Astrocyte (in vitro differentiated cells and primary cell): ENCODE measurements around the gene IFT27. TPM values are rescaled to one million over a fixed set of nuclear protein-coding genes. Genes with fewer than 3 reads are reported as not detected.

ENCODE experiments used
- DNase-seq: peaks from one replicate; pipeline ENCODE4 v3.0.0-alpha.2; 2010; ENCODE audit warnings: low read depth
- FAIRE-seq: peaks from 2 replicates; lab custom pipeline; 2011; peaks lifted over from hg19 to GRCh38; lab: Jason Lieb, UNC
- H2AFZ ChIP-seq: 2 replicates; pipeline ENCODE4 v1.6.0; 2012; ENCODE audit warnings: low read depth, low read length, inconsistent platforms
- H3K27ac ChIP-seq: 2 replicates; pipeline ENCODE4 v1.5.1; 2011; ENCODE audit warnings: low read depth, low read length, inconsistent platforms
- H3K27me3 ChIP-seq: 2 replicates; pipeline ENCODE4 v1.6.0; 2011; ENCODE audit warnings: low read length, inconsistent platforms; ENCODE audit not compliant: insufficient read depth
- H3K36me3 ChIP-seq: 2 replicates; pipeline ENCODE4 v1.5.1; 2011; ENCODE audit warnings: low read length, inconsistent platforms; ENCODE audit not compliant: insufficient read depth
- H3K4me1 ChIP-seq: 2 replicates; pipeline ENCODE4 v1.5.1; 2011; ENCODE audit warnings: low read length, inconsistent platforms; ENCODE audit not compliant: insufficient read depth
- H3K4me2 ChIP-seq: 2 replicates; pipeline ENCODE4 v1.6.0; 2012; ENCODE audit warnings: low read length, inconsistent platforms
- H3K4me3 ChIP-seq: 2 replicates; pipeline ENCODE4 v1.5.1; 2011; ENCODE audit warnings: low read depth, mild to moderate bottlenecking, low read length, inconsistent platforms; ENCODE audit not compliant: insufficient read depth
- H3K79me2 ChIP-seq: 2 replicates; pipeline ENCODE4 v1.6.0; 2012; ENCODE audit warnings: mild to moderate bottlenecking, low read length, inconsistent platforms; ENCODE audit not compliant: insufficient read depth
- H3K9ac ChIP-seq: 2 replicates; pipeline ENCODE4 v1.6.0; 2012; ENCODE audit warnings: mild to moderate bottlenecking, low read length, inconsistent platforms
- H3K9me3 ChIP-seq: 2 replicates; pipeline ENCODE4 v1.5.1; 2012; ENCODE audit warnings: low read depth, mild to moderate bottlenecking, low read length, inconsistent platforms; ENCODE audit not compliant: insufficient read depth
- H4K20me1 ChIP-seq: 2 replicates; pipeline ENCODE4 v1.6.0; 2012; ENCODE audit warnings: low read length, inconsistent platforms; ENCODE audit not compliant: insufficient read depth
- H3K27ac Mint-ChIP-seq: one replicate; pipeline ENCODE4 v1.8.0; 2021; ENCODE audit warnings: mild to moderate bottlenecking, mixed read lengths; ENCODE audit not compliant: unreplicated experiment
- H3K27me3 Mint-ChIP-seq: one replicate; pipeline ENCODE4 v1.8.0; 2021; ENCODE audit warnings: low read depth, mixed read lengths; ENCODE audit not compliant: unreplicated experiment
- H3K36me3 Mint-ChIP-seq: one replicate; pipeline ENCODE4 v1.8.0; 2021; ENCODE audit warnings: low read depth, mixed read lengths; ENCODE audit not compliant: unreplicated experiment
- H3K4me1 Mint-ChIP-seq: one replicate; pipeline ENCODE4 v1.8.0; 2021; ENCODE audit warnings: low read depth, mixed read lengths; ENCODE audit not compliant: unreplicated experiment
- H3K4me3 Mint-ChIP-seq: one replicate; pipeline ENCODE4 v1.8.0; 2021; ENCODE audit warnings: mild to moderate bottlenecking, moderate library complexity, mixed read lengths; ENCODE audit not compliant: unreplicated experiment
- H3K9me3 Mint-ChIP-seq: one replicate; pipeline ENCODE4 v1.8.0; 2021; ENCODE audit warnings: mild to moderate bottlenecking, mixed read lengths; ENCODE audit not compliant: unreplicated experiment
- CTCF ChIP-seq: IDR thresholded peaks from 2 replicates; pipeline ENCODE4 v1.5.1; 2011; ENCODE audit warnings: low read depth, mild to moderate bottlenecking, inconsistent platforms, low read length, moderate library complexity; ENCODE audit not compliant: insufficient read depth
- EZH2 ChIP-seq: IDR thresholded peaks from 2 replicates; pipeline ENCODE4 v1.6.1; 2012; ENCODE audit warnings: mild to moderate bottlenecking, low read length, inconsistent platforms; ENCODE audit not compliant: insufficient read depth
- total RNA-seq: library from RNA; stranded (reverse); gene quantifications from 2 replicates; pipeline ENCODE4 v1.2.1, GENCODE V29; 2021

IFT27 gene
- total RNA-seq, 1 donor from 2014 or later = 30.1 TPM

- Mint-ChIP-seq H3K27me3 (peaks cover 3% of the 10 kb centered on the region), H3K36me3 (peaks cover 19% of the 10 kb centered on the region)
- FAIRE-seq = no peak
Measured at GRCh38 chr22:36769541-36770512, 6.1 kb downstream of the IFT27 start.

GRCh38 chr22:36768616-36769015 lies 7.3 kb downstream of the IFT27 start:
- Mint-ChIP-seq H3K27me3 (peaks cover 3% of the 10 kb centered on the region), H3K9me3 (no peaks in the 10 kb centered on the region), H3K36me3 (peaks cover 21% of the 10 kb centered on the region), H3K4me3 (no peak overlapping the region), H3K4me1 (peaks cover 6% of the 10 kb centered on the region), H3K27ac (no peak overlapping the region)
- no peaks in the 10 kb centered on the region for H3K4me1 ChIP-seq
- peaks cover 5% of the 10 kb centered on the region for H3K36me3 ChIP-seq
- FAIRE-seq (no peak), DNase-seq (no peak)
- TF ChIP-seq CTCF (no peak), EZH2 (no peak)
- H3K9me3 ChIP-seq = no peaks in the 10 kb centered on the region
- no peak overlapping the region for H3K27ac ChIP-seq
- no peak overlapping the region for H2AFZ ChIP-seq
- no peak overlapping the region for H3K4me2 ChIP-seq
- no peak overlapping the region for H3K4me3 ChIP-seq
- peaks cover 20% of the 10 kb centered on the region for H4K20me1 ChIP-seq
- no peaks in the 10 kb centered on the region for H3K79me2 ChIP-seq
- H3K27me3 ChIP-seq = no peaks in the 10 kb centered on the region
- H3K9ac ChIP-seq = no peak overlapping the region

More at GRCh38 chr22:36769541-36770512, 6.1 kb downstream of the IFT27 start:
- H3K4me3 Mint-ChIP-seq = no peak overlapping the region
- Histone ChIP-seq H3K4me1 (peaks cover under 1% of the 10 kb centered on the region), H3K9ac (no peak overlapping the region), H2AFZ (no peak overlapping the region), H3K4me2 (no peak overlapping the region), H3K27me3 (no peaks in the 10 kb centered on the region), H3K9me3 (no peaks in the 10 kb centered on the region), H3K79me2 (no peaks in the 10 kb centered on the region), H3K27ac (no peak overlapping the region), H4K20me1 (peaks cover 21% of the 10 kb centered on the region), H3K36me3 (peaks cover 5% of the 10 kb centered on the region), H3K4me3 (no peak overlapping the region)
- no peak overlapping the region for H3K27ac Mint-ChIP-seq
- H3K4me1 Mint-ChIP-seq = peaks cover 6% of the 10 kb centered on the region
- TF ChIP-seq CTCF = no peak
- DNase-seq = no peak
- H3K9me3 Mint-ChIP-seq = no peaks in the 10 kb centered on the region

- TF ChIP-seq EZH2 (no peak), CTCF (no peak)
- Mint-ChIP-seq H3K36me3 (peaks cover 21% of the 10 kb centered on the region), H3K4me1 (peaks cover 6% of the 10 kb centered on the region), H3K27me3 (peaks cover 3% of the 10 kb centered on the region), H3K9me3 (no peaks in the 10 kb centered on the region), H3K4me3 (no peak overlapping the region), H3K27ac (no peak overlapping the region)
- H3K4me3 ChIP-seq = no peak overlapping the region
- H4K20me1 ChIP-seq = peaks cover 18% of the 10 kb centered on the region
- no peak overlapping the region for H3K9ac ChIP-seq
- no peak overlapping the region for H2AFZ ChIP-seq
- peaks cover 5% of the 10 kb centered on the region for H3K36me3 ChIP-seq
- no peaks in the 10 kb centered on the region for H3K4me1 ChIP-seq
- DNase-seq (no peak), FAIRE-seq (no peak)
- H3K27me3 ChIP-seq = no peaks in the 10 kb centered on the region
- no peak overlapping the region for H3K27ac ChIP-seq
- no peak overlapping the region for H3K4me2 ChIP-seq
- no peaks in the 10 kb centered on the region for H3K79me2 ChIP-seq
- no peaks in the 10 kb centered on the region for H3K9me3 ChIP-seq
Measured at GRCh38 chr22:36768141-36768540, 7.8 kb downstream of the IFT27 start.
